Measurements from ENCODE around the gene PCDHGA7. TPM values are rescaled to one million over a fixed set of nuclear protein-coding genes. Genes with fewer than 3 reads are reported as not detected.

PCDHGA7 gene
- total RNA-seq, 1 experiment from 2014 or later = 0.56 TPM

- intact Hi-C loops (cut with micrococcal nuclease) = no loop called here
- POLR2A ChIA-PET = no interaction called here
- CTCF ChIA-PET = interaction anchor here (0.6 to 1.2 kb wide), 3 partner anchors 147 to 546 kb away, joined by 3 to 4 read pairs (median 3); no protein-coding TSS in a partner anchor
- Mint-ChIP-seq H3K27me3 (ENCODE audit: insufficient read depth, unreplicated experiment) (no peaks in the 10 kb centered on the region), H3K36me3 (ENCODE audit: insufficient read depth, unreplicated experiment) (peaks cover 5% of the 10 kb centered on the region), H3K27ac (ENCODE audit: low read depth, unreplicated experiment) (no peak overlapping the region), H3K9me3 (ENCODE audit: unreplicated experiment) (peaks cover 41% of the 10 kb centered on the region), H3K4me3 (ENCODE audit: unreplicated experiment) (no peak overlapping the region), H3K4me1 (ENCODE audit: insufficient read depth, unreplicated experiment) (no peaks in the 10 kb centered on the region)
- no peak for TF ChIP-seq CTCF (IDR thresholded peaks at IDR 0.05; ENCODE audit: unreplicated experiment)
- no TSS peak for BruUV-seq (replicated peaks)
- no peak for DNase-seq (ENCODE audit: unreplicated experiment)
These were observed 19.8 kb upstream of the PCDHGA7 start for GRCh38 chr5:141362719-141363118.

- H3K27ac Mint-ChIP-seq (ENCODE audit: low read depth, unreplicated experiment) = no peak within 1 kb of the TSS
- peaks cover 5% of the 10 kb centered on the region for H3K36me3 Mint-ChIP-seq (ENCODE audit: insufficient read depth, unreplicated experiment)
- CTCF ChIA-PET = interaction anchor here (0.6 to 1.3 kb wide), 7 partner anchors 22 to 203 kb away, joined by 3 to 4 read pairs (median 3); no protein-coding TSS in a partner anchor
- BruUV-seq (replicated peaks) = no TSS peak
- no peaks in the 10 kb centered on the region for H3K27me3 Mint-ChIP-seq (ENCODE audit: insufficient read depth, unreplicated experiment)
- H3K4me3 Mint-ChIP-seq (ENCODE audit: unreplicated experiment) = no peak within 1 kb of the TSS
- TF ChIP-seq CTCF (IDR thresholded peaks at IDR 0.05; ENCODE audit: unreplicated experiment) = no peak
- intact Hi-C loops (cut with micrococcal nuclease) = no loop called here
- no peak for DNase-seq (ENCODE audit: unreplicated experiment)
- peaks cover 35% of the 10 kb centered on the region for H3K9me3 Mint-ChIP-seq (ENCODE audit: unreplicated experiment)
- H3K4me1 Mint-ChIP-seq (ENCODE audit: insufficient read depth, unreplicated experiment) = no peaks in the 10 kb centered on the region
- POLR2A ChIA-PET = interaction anchor here (0.7 kb wide), 1 partner anchor 22 kb away, joined by 3 read pairs; no protein-coding TSS in a partner anchor
These were observed 18.4 kb upstream of the PCDHGA7 start, which contains the start of gene PCDHGA5 for GRCh38 chr5:141363952-141364660. TSS of gene PCDHGA5 (plus strand) at chr5:141364162. CDS start at chr5:141364331, 169 bp downstream.

GRCh38 chr5:141366016-141366896 lies 16.3 kb upstream of the PCDHGA7 start:
- Mint-ChIP-seq H3K9me3 (ENCODE audit: unreplicated experiment) (peaks cover 33% of the 10 kb centered on the region), H3K27ac (ENCODE audit: low read depth, unreplicated experiment) (no peak overlapping the region), H3K36me3 (ENCODE audit: insufficient read depth, unreplicated experiment) (peaks cover 5% of the 10 kb centered on the region), H3K4me3 (ENCODE audit: unreplicated experiment) (no peak overlapping the region), H3K4me1 (ENCODE audit: insufficient read depth, unreplicated experiment) (no peaks in the 10 kb centered on the region), H3K27me3 (ENCODE audit: insufficient read depth, unreplicated experiment) (no peaks in the 10 kb centered on the region)
- ChIA-PET CTCF (interaction anchor here (0.6 to 1.2 kb wide), 2 partner anchors 146 to 154 kb away, joined by 4 to 5 read pairs; no protein-coding TSS in a partner anchor), POLR2A (no interaction called here)
- DNase-seq (ENCODE audit: unreplicated experiment) = no peak
- intact Hi-C loops (cut with micrococcal nuclease) = no loop called here
- no peak for TF ChIP-seq CTCF (IDR thresholded peaks at IDR 0.05; ENCODE audit: unreplicated experiment)
- no TSS peak for BruUV-seq (replicated peaks)

Measured in MCF 10A (cell line).